Measurements from ENCODE around the gene TSPAN11. TPM values are rescaled to one million over a fixed set of nuclear protein-coding genes. Genes with fewer than 3 reads are reported as not detected.

Gene TSPAN11, protein sequence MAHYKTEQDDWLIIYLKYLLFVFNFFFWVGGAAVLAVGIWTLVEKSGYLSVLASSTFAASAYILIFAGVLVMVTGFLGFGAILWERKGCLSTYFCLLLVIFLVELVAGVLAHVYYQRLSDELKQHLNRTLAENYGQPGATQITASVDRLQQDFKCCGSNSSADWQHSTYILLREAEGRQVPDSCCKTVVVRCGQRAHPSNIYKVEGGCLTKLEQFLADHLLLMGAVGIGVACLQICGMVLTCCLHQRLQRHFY
- total RNA-seq = under 1 TPM; under 0.01 to 0.34 TPM

DNA sequence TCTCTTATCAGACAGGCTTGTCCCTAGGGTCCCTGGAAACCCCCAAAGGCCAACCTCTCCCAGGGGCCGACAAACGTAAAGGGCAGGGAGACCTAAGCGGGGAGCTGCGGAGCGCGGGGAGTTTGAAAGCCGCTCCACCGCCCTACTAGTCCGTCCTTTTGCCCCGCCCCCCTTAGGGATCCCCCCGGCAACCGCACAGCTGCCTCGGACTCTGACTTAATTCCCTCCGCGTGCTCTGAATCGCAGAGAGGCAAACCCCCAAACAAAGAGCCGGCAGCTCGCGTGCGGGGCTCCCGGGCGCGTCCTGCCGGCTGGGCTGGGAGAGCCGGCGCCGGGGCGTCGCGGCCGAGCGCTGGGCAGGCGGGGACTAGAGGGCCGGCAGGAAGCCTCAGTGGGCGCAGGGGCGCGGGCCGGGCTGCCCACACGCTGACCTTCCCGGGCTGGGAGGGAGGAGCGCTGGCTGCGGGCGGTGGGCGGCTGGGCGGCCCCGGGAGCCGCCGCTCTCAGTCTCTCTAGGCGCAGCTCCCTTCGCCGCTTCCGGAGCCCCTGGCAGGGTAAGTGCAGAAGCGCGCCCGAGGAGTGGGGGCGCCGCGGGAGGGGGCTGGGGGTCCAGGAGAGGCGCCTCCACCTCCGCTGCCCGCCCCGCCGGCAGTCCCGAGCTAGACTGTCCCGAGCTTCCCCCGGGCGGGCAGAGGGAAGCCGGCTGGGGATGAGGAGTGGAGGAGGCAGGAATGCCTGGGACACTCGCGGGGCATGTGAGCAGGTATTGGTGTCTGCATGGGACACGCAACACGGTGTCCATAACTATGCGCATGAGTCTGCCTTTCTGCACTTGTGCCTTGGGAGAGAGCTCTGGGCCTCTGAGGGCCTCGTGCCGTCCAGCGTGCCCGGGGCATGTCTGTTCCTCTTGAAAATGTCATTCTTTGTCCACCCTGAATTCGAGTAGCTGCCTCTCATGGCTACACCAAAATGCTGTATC lies at the start of gene TSPAN11:
Gene TSPAN11 (plus strand): TSS at position 506 of the 979 bp plus-strand sequence. CDS start 27,244 bp downstream, outside the sequence.

Other genes with a start within 250 kb of the TSPAN11 start
- 10 to 100 TPM; 26.8 to 50.3 TPM for gene IPO8, start 230.9 kb upstream of the TSPAN11 start, total RNA-seq
- 10 to 100 TPM; 30.3 to 38.9 TPM for gene CAPRIN2, start 171.8 kb upstream of the TSPAN11 start, total RNA-seq
- gene DDX11, start 147.1 kb downstream of the TSPAN11 start, total RNA-seq = 10 to 100 TPM; 27.5 to 30.3 TPM